SHP77 treated with DMSO at 0.1 percent for 48 hours (cell line): ENCODE results near the gene CPPED1.

Source experiments
- DNase-seq: peaks from one replicate; lab custom pipeline; 2025; lab: John Stamatoyannopoulos, UW

CPPED1 gene

GRCh38 chr16:12732600-12732999, 71.1 kb downstream of the CPPED1 start:
- no peak for DNase-seq

GRCh38 chr16:12729448-12729847, 74.2 kb downstream of the CPPED1 start:
- DNase-seq, result no peak

GRCh38 chr16:12728469-12728868, 75.2 kb downstream of the CPPED1 start:
- no peak for DNase-seq

- no peak for DNase-seq
Observed at GRCh38 chr16:12724226-12724625, 79.5 kb downstream of the CPPED1 start.

GRCh38 chr16:12723681-12724080, 80.0 kb downstream of the CPPED1 start:
- no peak for DNase-seq

GRCh38 chr16:12721841-12722421, 81.8 kb downstream of the CPPED1 start:
- no peak for DNase-seq

- no peak for DNase-seq
Observed at GRCh38 chr16:12719972-12720371, 83.7 kb downstream of the CPPED1 start.

GRCh38 chr16:12716658-12717057, 87.0 kb downstream of the CPPED1 start:
- no peak for DNase-seq

- DNase-seq, result no peak
Observed at GRCh38 chr16:12709807-12710206, 93.9 kb downstream of the CPPED1 start.

- no peak for DNase-seq
Observed at GRCh38 chr16:12708266-12708665, 95.4 kb downstream of the CPPED1 start.

GRCh38 chr16:12706628-12707027, 97.1 kb downstream of the CPPED1 start:
- no peak for DNase-seq

GRCh38 chr16:12704492-12705111, 99.1 kb downstream of the CPPED1 start:
- no peak for DNase-seq

- no peak for DNase-seq
Observed at GRCh38 chr16:12703935-12704334, 99.8 kb downstream of the CPPED1 start.

- DNase-seq, result no peak
Observed at GRCh38 chr16:12700161-12700560, 103.5 kb downstream of the CPPED1 start.

- no peak for DNase-seq
Observed at GRCh38 chr16:12699161-12699560, 104.5 kb downstream of the CPPED1 start.

GRCh38 chr16:12697437-12697836, 106.2 kb downstream of the CPPED1 start:
- no peak for DNase-seq

GRCh38 chr16:12695454-12695853, 108.2 kb downstream of the CPPED1 start:
- no peak for DNase-seq

- no peak for DNase-seq
Observed at GRCh38 chr16:12690024-12690423, 113.7 kb downstream of the CPPED1 start.

GRCh38 chr16:12688951-12689850, 114.5 kb downstream of the CPPED1 start:
- no peak for DNase-seq

GRCh38 chr16:12685806-12686205, 117.9 kb downstream of the CPPED1 start:
- no peak for DNase-seq

GRCh38 chr16:12682432-12683165, 121.1 kb downstream of the CPPED1 start:
- DNase-seq, result no peak

GRCh38 chr16:12681653-12682052, 122.0 kb downstream of the CPPED1 start:
- no peak for DNase-seq
